Loucy (cell line): ENCODE measurements around the gene LEKR1.
A peak's percentile ranks its signal among the peaks of the same experiment; 100 is the strongest.

Experiments
- H2AFZ ChIP-seq: fragments of 200-600 bp; sonication (generic); 2 replicates; pipeline ENCODE4 v1.6.0; 2016; ENCODE audit warnings: antibody characterized with exemption, mild to moderate bottlenecking, low read length, moderate library complexity
- H3F3A ChIP-seq: fragments of 200-600 bp; 2 replicates; pipeline ENCODE4 v1.6.0; 2016; ENCODE audit warnings: antibody characterized with exemption, low read depth, mild to moderate bottlenecking
- H3K27me3 ChIP-seq: fragments of 200-600 bp; sonication (generic); 2 replicates; pipeline ENCODE4 v1.6.1; 2014; ENCODE audit warnings: low read length, mild to moderate bottlenecking; ENCODE audit not compliant: insufficient read depth, poor library complexity, severe bottlenecking
- H3K36me3 ChIP-seq: fragments of 200-600 bp; sonication (generic); 2 replicates; pipeline ENCODE4 v1.6.1; 2016; ENCODE audit warnings: low read length; ENCODE audit not compliant: insufficient read depth
- H3K4me1 ChIP-seq: fragments of 200-600 bp; sonication (generic); 2 replicates; pipeline ENCODE4 v1.5.1; 2014; ENCODE audit warnings: low read length, mild to moderate bottlenecking; ENCODE audit not compliant: insufficient read depth, poor library complexity, severe bottlenecking
- H3K4me2 ChIP-seq: fragments of 200-600 bp; sonication (generic); 2 replicates; pipeline ENCODE4 v1.6.0; 2014; ENCODE audit warnings: antibody characterized with exemption, low read length, low read depth, mild to moderate bottlenecking; ENCODE audit not compliant: poor library complexity, severe bottlenecking
- H3K4me3 ChIP-seq: fragments of 200-600 bp; sonication (generic); 2 replicates; pipeline ENCODE4 v1.5.1; 2014; ENCODE audit warnings: low read length, mild to moderate bottlenecking, mixed read lengths; ENCODE audit not compliant: poor library complexity, severe bottlenecking
- H3K79me2 ChIP-seq: fragments of 200-600 bp; sonication (generic); 2 replicates; pipeline ENCODE4 v1.6.1; 2014; ENCODE audit warnings: low read length; ENCODE audit not compliant: insufficient read depth
- H3K9ac ChIP-seq: fragments of 200-600 bp; sonication (generic); 2 replicates; pipeline ENCODE4 v1.6.0; 2014; ENCODE audit warnings: mild to moderate bottlenecking, low read depth, low read length, moderate library complexity; ENCODE audit not compliant: poor library complexity, severe bottlenecking
- H3K9me2 ChIP-seq: fragments of 200-600 bp; sonication (generic); replicated peaks from 2 replicates; pipeline ENCODE4 v1.6.1; 2016; ENCODE audit warnings: low read depth, low read length, mixed read lengths
- H3K9me3 ChIP-seq: fragments of 200-600 bp; sonication (generic); 2 replicates; pipeline ENCODE4 v1.6.1; 2014; ENCODE audit warnings: mild to moderate bottlenecking, antibody characterized with exemption, low read length, low read depth; ENCODE audit not compliant: insufficient read depth
- H4K20me1 ChIP-seq: fragments of 200-600 bp; sonication (generic); 2 replicates; pipeline ENCODE4 v1.6.0; 2014; ENCODE audit warnings: antibody characterized with exemption, low read length, mild to moderate bottlenecking; ENCODE audit not compliant: insufficient read depth, poor library complexity, severe bottlenecking
- EZH2phosphoT487 ChIP-seq: fragments of 200-600 bp; IDR thresholded peaks from 2 replicates; pipeline ENCODE4 v1.6.1; 2018; ENCODE audit warnings: antibody characterized with exemption, mild to moderate bottlenecking, moderate library complexity, borderline replicate concordance
- TF ChIP-seq, protein P1 (sequence below): fragments of 200-600 bp; sonication (generic); conservative IDR thresholded peaks from 2 replicates; pipeline ENCODE4 v1.5.1; 2014; ENCODE audit warnings: mild to moderate bottlenecking, antibody characterized with exemption, low read length

LEKR1 gene

DNA sequence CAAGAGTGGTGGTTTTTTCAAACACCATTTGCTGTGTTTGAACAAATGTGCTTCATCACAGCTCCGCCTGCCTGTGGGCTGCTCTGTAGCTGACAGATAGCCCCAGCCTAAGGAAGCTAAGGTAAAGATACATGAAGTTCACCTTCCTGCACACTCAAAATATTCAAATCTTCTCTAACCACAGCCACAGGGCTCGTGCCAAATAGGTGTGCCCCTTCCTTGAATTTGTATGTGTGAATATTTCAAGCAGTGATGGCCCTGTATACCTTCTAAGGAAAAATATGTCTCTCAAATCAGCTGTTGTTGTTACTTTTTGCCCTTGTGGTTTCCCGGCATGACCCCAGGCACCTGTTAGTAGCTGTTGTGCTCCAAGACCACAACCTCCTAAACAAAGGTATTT is 241.0 kb downstream of the LEKR1 start:
- Histone ChIP-seq H3F3A (no peaks in the 10 kb centered on the region), H4K20me1 (no peaks in the 10 kb centered on the region), H3K27me3 (no peaks in the 10 kb centered on the region), H2AFZ (peak overlapping the region; percentile 63), H3K4me3 (no peak overlapping the region), H3K9ac (no peak overlapping the region), H3K4me1 (peaks cover 7% of the 10 kb centered on the region), H3K9me3 (no peaks in the 10 kb centered on the region), H3K4me2 (no peak overlapping the region), H3K79me2 (no peaks in the 10 kb centered on the region), H3K36me3 (no peaks in the 10 kb centered on the region), H3K9me2 (no peaks in the 10 kb centered on the region)
- no peak for TF ChIP-seq EZH2phosphoT487
- TF ChIP-seq, protein P1, sequence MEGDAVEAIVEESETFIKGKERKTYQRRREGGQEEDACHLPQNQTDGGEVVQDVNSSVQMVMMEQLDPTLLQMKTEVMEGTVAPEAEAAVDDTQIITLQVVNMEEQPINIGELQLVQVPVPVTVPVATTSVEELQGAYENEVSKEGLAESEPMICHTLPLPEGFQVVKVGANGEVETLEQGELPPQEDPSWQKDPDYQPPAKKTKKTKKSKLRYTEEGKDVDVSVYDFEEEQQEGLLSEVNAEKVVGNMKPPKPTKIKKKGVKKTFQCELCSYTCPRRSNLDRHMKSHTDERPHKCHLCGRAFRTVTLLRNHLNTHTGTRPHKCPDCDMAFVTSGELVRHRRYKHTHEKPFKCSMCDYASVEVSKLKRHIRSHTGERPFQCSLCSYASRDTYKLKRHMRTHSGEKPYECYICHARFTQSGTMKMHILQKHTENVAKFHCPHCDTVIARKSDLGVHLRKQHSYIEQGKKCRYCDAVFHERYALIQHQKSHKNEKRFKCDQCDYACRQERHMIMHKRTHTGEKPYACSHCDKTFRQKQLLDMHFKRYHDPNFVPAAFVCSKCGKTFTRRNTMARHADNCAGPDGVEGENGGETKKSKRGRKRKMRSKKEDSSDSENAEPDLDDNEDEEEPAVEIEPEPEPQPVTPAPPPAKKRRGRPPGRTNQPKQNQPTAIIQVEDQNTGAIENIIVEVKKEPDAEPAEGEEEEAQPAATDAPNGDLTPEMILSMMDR = no peak

DNA sequence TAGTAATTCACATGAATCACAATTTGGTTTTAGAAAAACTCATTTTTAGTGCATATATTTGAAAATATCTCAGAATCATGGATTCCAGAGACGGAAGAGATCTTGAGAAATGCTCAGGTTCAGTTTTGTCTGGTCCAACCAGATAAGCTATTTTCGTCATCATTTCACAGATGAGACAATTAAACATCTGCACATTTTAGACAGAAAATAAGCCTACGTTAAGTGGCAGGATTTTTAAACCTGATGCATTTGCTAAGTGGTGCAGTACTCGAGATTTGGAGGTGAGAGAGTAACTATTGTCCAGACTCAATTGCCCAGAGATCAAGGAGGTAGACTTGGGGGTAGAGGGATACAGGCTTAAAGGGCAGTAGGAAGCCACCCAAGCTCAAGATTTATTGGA is 243.3 kb downstream of the LEKR1 start:
- H2AFZ ChIP-seq = no peak overlapping the region
- H3K9ac ChIP-seq = no peak overlapping the region
- TF ChIP-seq, protein P1 = no peak
- TF ChIP-seq EZH2phosphoT487 = no peak
- no peaks in the 10 kb centered on the region for H3K79me2 ChIP-seq
- no peak overlapping the region for H3K4me3 ChIP-seq
- no peaks in the 10 kb centered on the region for H3K9me2 ChIP-seq
- no peaks in the 10 kb centered on the region for H3K9me3 ChIP-seq
- peaks cover 7% of the 10 kb centered on the region for H3K4me1 ChIP-seq
- H3K36me3 ChIP-seq = no peaks in the 10 kb centered on the region
- H3K27me3 ChIP-seq = no peaks in the 10 kb centered on the region
- H3F3A ChIP-seq = no peaks in the 10 kb centered on the region
- H3K4me2 ChIP-seq = no peak overlapping the region
- H4K20me1 ChIP-seq = no peaks in the 10 kb centered on the region

DNA sequence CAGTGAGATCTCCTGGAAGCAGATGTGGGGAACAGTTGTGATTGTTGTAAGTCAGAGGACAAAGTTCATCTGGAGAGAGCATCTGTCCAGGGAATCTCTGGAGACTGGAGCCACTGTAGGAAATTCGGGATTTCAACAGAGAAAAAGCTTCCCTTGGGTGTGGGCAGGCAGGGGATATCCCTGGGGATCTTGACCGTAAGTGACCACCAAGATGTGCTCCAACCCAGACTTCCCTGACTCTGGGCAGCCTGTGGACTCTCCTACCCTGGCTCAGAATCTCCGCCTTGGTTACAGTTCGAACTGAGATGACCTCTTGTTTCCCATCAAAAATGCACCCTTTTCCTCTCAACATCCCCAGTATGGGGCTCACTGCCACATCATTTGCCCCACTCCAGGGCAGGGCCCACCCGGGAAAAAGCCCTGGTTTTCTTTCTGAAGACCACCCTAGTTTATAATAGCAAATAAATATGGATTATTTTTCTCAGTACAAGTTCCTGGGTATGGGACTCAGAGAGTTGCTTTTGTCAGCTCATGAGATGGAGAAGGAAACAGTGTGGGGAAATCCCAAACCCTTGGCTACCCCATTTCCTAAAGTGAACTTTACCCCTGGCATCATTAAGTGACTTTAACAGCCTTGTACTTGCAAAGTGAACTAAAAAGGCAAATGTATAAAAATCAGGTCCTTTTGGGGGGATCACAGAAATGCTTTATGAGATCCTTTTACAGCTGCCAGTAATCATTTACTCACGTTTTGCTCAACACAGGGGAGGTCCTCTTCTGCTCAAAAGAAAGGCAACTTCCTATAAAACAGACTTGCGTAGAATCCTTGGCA is 243.9 kb downstream of the LEKR1 start:
- peaks cover 7% of the 10 kb centered on the region for H3K4me1 ChIP-seq
- H2AFZ ChIP-seq = no peak overlapping the region
- no peak overlapping the region for H3K4me2 ChIP-seq

More for the DNA sequence above, 243.9 kb downstream of the LEKR1 start:
- no peaks in the 10 kb centered on the region for H3K27me3 ChIP-seq
- H3K9ac ChIP-seq = no peak overlapping the region
- no peaks in the 10 kb centered on the region for H3F3A ChIP-seq
- no peak overlapping the region for H3K4me3 ChIP-seq
- no peaks in the 10 kb centered on the region for H3K9me3 ChIP-seq
- no peak for TF ChIP-seq EZH2phosphoT487
- TF ChIP-seq, protein P1 = no peak
- no peaks in the 10 kb centered on the region for H3K9me2 ChIP-seq
- H3K79me2 ChIP-seq = no peaks in the 10 kb centered on the region
- no peaks in the 10 kb centered on the region for H3K36me3 ChIP-seq
- no peaks in the 10 kb centered on the region for H4K20me1 ChIP-seq
